Calu3 (cell line): Measurements from ENCODE around the gene ZNF576. TPM values are rescaled to one million over a fixed set of nuclear protein-coding genes. Genes with fewer than 3 reads are reported as not detected.

ENCODE experiments used
- BruUV-seq: library from RNA; stranded (reverse); fragments of 400-500 nt; replicated peaks from 2 replicates; lab custom pipeline; 2021; lab: Mats Ljungman, UMichigan
- CTCF ChIA-PET: fragments of 300-600 bp; sonication (Branson Sonifier 250); formaldehyde crosslinking; loops from one replicate; lab custom pipeline; 2022; ENCODE audit warnings: antibody characterized with exemption; lab: Charles Lee
- DNase-seq: peaks from one replicate; pipeline ENCODE4 v3.0.0; 2022
- H3K27ac Mint-ChIP-seq: one replicate; pipeline ENCODE4 v1.8.0; 2022; ENCODE audit warnings: mixed read lengths; ENCODE audit not compliant: unreplicated experiment
- H3K27me3 Mint-ChIP-seq: one replicate; pipeline ENCODE4 v1.8.0; 2022; ENCODE audit warnings: mixed read lengths; ENCODE audit not compliant: unreplicated experiment
- H3K36me3 Mint-ChIP-seq: one replicate; pipeline ENCODE4 v1.8.0; 2022; ENCODE audit warnings: mild to moderate bottlenecking, moderate library complexity, mixed read lengths; ENCODE audit not compliant: insufficient read depth, unreplicated experiment
- H3K4me1 Mint-ChIP-seq: one replicate; pipeline ENCODE4 v1.8.0; 2022; ENCODE audit warnings: mild to moderate bottlenecking, low read depth, mixed read lengths; ENCODE audit not compliant: unreplicated experiment
- H3K4me3 Mint-ChIP-seq: one replicate; pipeline ENCODE4 v1.8.0; 2022; ENCODE audit warnings: mild to moderate bottlenecking, low read depth, moderate library complexity, mixed read lengths; ENCODE audit not compliant: unreplicated experiment
- H3K9me3 Mint-ChIP-seq: one replicate; pipeline ENCODE4 v1.8.0; 2022; ENCODE audit warnings: low read depth, mixed read lengths; ENCODE audit not compliant: unreplicated experiment
- intact Hi-C: fragments of 100-400 bp; cut with micrococcal nuclease; formaldehyde crosslinking; loops from one replicate; pipeline ENCODE4 v1.10.0; 2022; ENCODE audit not compliant: unreplicated experiment
- total RNA-seq: library from RNA; stranded (reverse); gene quantifications from 2 replicates; pipeline ENCODE4 v1.2.3, GENCODE V29; 2022
- TF ChIP-seq, protein P1 (sequence below): fragments of 200-600 bp; IDR thresholded peaks from one replicate; pipeline ENCODE4 v1.8.0; 2022; ENCODE audit warnings: antibody characterized with exemption; ENCODE audit not compliant: unreplicated experiment

The ZNF576 gene
- total RNA-seq, 1 experiment from 2014 or later, result 20.7 TPM

GRCh38 chr19:43612374-43612773 is 16.0 kb downstream of the ZNF576 start:
- H3K4me3 Mint-ChIP-seq, result no peak overlapping the region
- TF ChIP-seq, protein P1, sequence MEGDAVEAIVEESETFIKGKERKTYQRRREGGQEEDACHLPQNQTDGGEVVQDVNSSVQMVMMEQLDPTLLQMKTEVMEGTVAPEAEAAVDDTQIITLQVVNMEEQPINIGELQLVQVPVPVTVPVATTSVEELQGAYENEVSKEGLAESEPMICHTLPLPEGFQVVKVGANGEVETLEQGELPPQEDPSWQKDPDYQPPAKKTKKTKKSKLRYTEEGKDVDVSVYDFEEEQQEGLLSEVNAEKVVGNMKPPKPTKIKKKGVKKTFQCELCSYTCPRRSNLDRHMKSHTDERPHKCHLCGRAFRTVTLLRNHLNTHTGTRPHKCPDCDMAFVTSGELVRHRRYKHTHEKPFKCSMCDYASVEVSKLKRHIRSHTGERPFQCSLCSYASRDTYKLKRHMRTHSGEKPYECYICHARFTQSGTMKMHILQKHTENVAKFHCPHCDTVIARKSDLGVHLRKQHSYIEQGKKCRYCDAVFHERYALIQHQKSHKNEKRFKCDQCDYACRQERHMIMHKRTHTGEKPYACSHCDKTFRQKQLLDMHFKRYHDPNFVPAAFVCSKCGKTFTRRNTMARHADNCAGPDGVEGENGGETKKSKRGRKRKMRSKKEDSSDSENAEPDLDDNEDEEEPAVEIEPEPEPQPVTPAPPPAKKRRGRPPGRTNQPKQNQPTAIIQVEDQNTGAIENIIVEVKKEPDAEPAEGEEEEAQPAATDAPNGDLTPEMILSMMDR, result no peak
- H3K4me1 Mint-ChIP-seq, result no peaks in the 10 kb centered on the region
- no peak overlapping the region for H3K27ac Mint-ChIP-seq
- BruUV-seq, result no TSS peak
- DNase-seq, result no peak
- peaks cover 9% of the 10 kb centered on the region for H3K36me3 Mint-ChIP-seq
- no peaks in the 10 kb centered on the region for H3K27me3 Mint-ChIP-seq
- CTCF ChIA-PET, result no interaction called here
- intact Hi-C loops, result no loop called here
- peaks cover 9% of the 10 kb centered on the region for H3K9me3 Mint-ChIP-seq

GRCh38 chr19:43616306-43616705 is 19.9 kb downstream of the ZNF576 start:
- intact Hi-C loops, result no loop called here
- BruUV-seq, result no TSS peak
- no peak overlapping the region for H3K4me3 Mint-ChIP-seq
- H3K27ac Mint-ChIP-seq, result no peak overlapping the region
- TF ChIP-seq, protein P1, result no peak
- CTCF ChIA-PET, result no interaction called here
- peaks cover 33% of the 10 kb centered on the region for H3K36me3 Mint-ChIP-seq
- peaks cover 9% of the 10 kb centered on the region for H3K9me3 Mint-ChIP-seq
- no peaks in the 10 kb centered on the region for H3K27me3 Mint-ChIP-seq
- no peak for DNase-seq
- H3K4me1 Mint-ChIP-seq, result peaks cover 13% of the 10 kb centered on the region

DNA sequence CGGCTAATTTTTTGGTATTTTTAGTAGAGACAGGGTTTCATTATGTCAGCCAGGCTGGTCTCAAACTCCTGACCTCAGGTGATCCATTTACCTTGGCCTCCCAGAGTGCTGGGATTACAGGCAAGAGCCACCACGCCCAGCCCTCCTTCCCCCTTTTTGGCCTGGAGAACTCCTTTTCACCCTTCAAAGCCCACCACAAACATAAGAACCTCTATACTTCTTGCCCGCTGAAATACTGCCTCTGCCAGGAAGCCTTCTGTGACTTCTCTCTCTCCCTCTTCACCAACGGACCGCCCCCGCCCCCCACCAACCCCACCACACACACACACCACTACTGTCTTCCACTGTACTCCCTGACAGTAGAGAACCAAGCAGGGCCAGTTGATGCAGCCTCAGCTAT is 20.6 kb downstream of the ZNF576 start:
- no peak for DNase-seq
- intact Hi-C loops, result no loop called here
- BruUV-seq, result no TSS peak
- Mint-ChIP-seq H3K4me1 (peaks cover 13% of the 10 kb centered on the region), H3K4me3 (no peak overlapping the region), H3K9me3 (peaks cover 9% of the 10 kb centered on the region), H3K36me3 (peaks cover 33% of the 10 kb centered on the region), H3K27ac (no peak overlapping the region), H3K27me3 (no peaks in the 10 kb centered on the region)
- CTCF ChIA-PET, result interaction anchor here (0.6 kb wide), 1 partner anchor 1320 kb away, joined by 3 read pairs; no protein-coding TSS in a partner anchor
- TF ChIP-seq, protein P1, result no peak

DNA sequence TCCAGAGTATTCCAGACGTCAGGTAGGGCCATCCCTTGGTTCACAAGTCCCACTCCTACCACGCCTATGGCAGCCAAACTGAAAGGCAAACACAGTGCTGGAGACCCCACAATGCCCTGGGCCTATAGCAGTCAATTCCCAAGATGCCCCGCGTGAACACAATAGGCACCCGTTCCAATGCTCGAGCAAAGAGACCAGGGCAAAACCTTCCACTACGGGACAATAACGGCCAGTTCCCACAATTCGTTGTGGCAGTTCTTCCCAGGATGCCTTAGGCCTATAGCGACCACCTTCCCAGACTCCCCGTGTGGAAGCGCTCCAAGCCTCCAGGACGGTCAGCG is 22.5 kb downstream of the ZNF576 start:
- DNase-seq, result peak; percentile 41
- Mint-ChIP-seq H3K27ac (peak overlapping the region; percentile 84), H3K9me3 (no peaks in the 10 kb centered on the region), H3K4me1 (peaks cover 13% of the 10 kb centered on the region), H3K4me3 (peak overlapping the region; percentile 94), H3K36me3 (peaks cover 27% of the 10 kb centered on the region), H3K27me3 (no peaks in the 10 kb centered on the region)
- TSS peak; percentile 69 for BruUV-seq
- CTCF ChIA-PET, result interaction anchor here (0.7 kb wide), 1 partner anchor 90 kb away, joined by 6 read pairs; no protein-coding TSS in a partner anchor
- TF ChIP-seq, protein P1, result no peak
- intact Hi-C loops, result no loop called here
